B cell (primary cell): ENCODE measurements around the gene GSTA5. TPM values are rescaled to one million over a fixed set of nuclear protein-coding genes. Genes with fewer than 3 reads are reported as not detected.
"Not testable (repeated sequence)": the region's sequence is repeated elsewhere in the genome, so short reads cannot be mapped to it uniquely, and the experiment has no call there.

Source experiments
- ATAC-seq: fragments of 200-7000 bp; cut with Tn5 transposase; one replicate; pipeline ENCODE4 v1.10.0; 2021; ENCODE audit warnings: low read depth, mild to moderate bottlenecking, moderate number of reproducible peaks, moderate library complexity
- CTCF ChIA-PET: fragments of 350-600 bp; sonication (Branson Sonifier 250); formaldehyde crosslinking; loops from one replicate; lab custom pipeline; 2021; ENCODE audit warnings: antibody characterized with exemption, inconsistent platforms; lab: Charles Lee
- POLR2A ChIA-PET: fragments of 350-600 bp; sonication (Branson Sonifier 250); formaldehyde crosslinking; loops from one replicate; lab custom pipeline; 2021; ENCODE audit warnings: antibody characterized with exemption; lab: Charles Lee
- DNase-seq: peaks from one replicate; pipeline ENCODE4 v3.0.0; 2013
- H2AFZ ChIP-seq: 2 replicates; pipeline ENCODE4 v1.6.1; 2012; ENCODE audit warnings: mild to moderate bottlenecking, low read depth, low read length; ENCODE audit not compliant: insufficient read depth, poor library complexity, severe bottlenecking
- H3K27ac ChIP-seq, 2 donors: 1 replicate in 1 of 2; 2 replicates in 1 of 2; pipeline ENCODE4 v1.5.1; 2012 to 2013; ENCODE audit warnings: low read length in 2 of 2, mild to moderate bottlenecking in 2 of 2, moderate library complexity in 1 of 2
- H3K27me3 ChIP-seq, 4 experiments: fragments of 200-600 bp in 1 of 4; sonication (generic) in 1 of 4; replicated peaks in 1 of 4; 1 replicate in 2 of 4; 2 replicates in 2 of 4; pipeline versions ENCODE4 v1.6.1 to v1.7.0; 2013 to 2016; ENCODE audit warnings: low read length in 3 of 4, mild to moderate bottlenecking in 2 of 4, mixed read lengths in 1 of 4, moderate library complexity in 1 of 4; ENCODE audit not compliant: insufficient read depth in 4 of 4, control insufficient read depth in 3 of 4; ENCODE audit errors: control extremely low read depth in 1 of 4
- H3K36me3 ChIP-seq, 2 experiments: replicated peaks in 1 of 2; 1 replicate in 1 of 2; 2 replicates in 1 of 2; pipeline versions ENCODE4 v1.6.1 to v1.7.1; 2013; ENCODE audit warnings: low read length in 1 of 2; ENCODE audit not compliant: insufficient read depth in 2 of 2, control insufficient read depth in 1 of 2; ENCODE audit errors: control extremely low read depth in 1 of 2, extremely low read depth in 1 of 2
- H3K4me1 ChIP-seq, 2 donors: fragments of 200-600 bp in 1 of 2; sonication (generic) in 1 of 2; 1 replicate in 1 of 2; 2 replicates in 1 of 2; pipeline versions ENCODE4 v1.5.1 to v1.6.1; 2013 to 2017; ENCODE audit warnings: low read length in 2 of 2; ENCODE audit not compliant: control insufficient read depth in 2 of 2, insufficient read depth in 2 of 2
- H3K4me2 ChIP-seq: replicated peaks from 2 replicates; pipeline ENCODE3; 2012; ENCODE audit warnings: mild to moderate bottlenecking, low read depth, low read length; ENCODE audit not compliant: poor library complexity, severe bottlenecking
- H3K4me3 ChIP-seq, 5 experiments: fragments of 200-600 bp in 1 of 5; sonication (generic) in 1 of 5; 1 replicate in 3 of 5; 2 replicates in 2 of 5; pipeline versions ENCODE4 v1.5.1 to v1.7.0; 2011 to 2016; ENCODE audit warnings: low read length in 4 of 5, mild to moderate bottlenecking in 4 of 5, low read depth in 2 of 5, control low read depth in 1 of 5, moderate library complexity in 1 of 5; ENCODE audit not compliant: insufficient read depth in 1 of 5; ENCODE audit errors: control extremely low read depth in 1 of 5, extremely low read depth in 1 of 5
- H3K79me2 ChIP-seq: fragments of 200-600 bp; sonication (generic); one replicate; pipeline ENCODE4 v1.6.0; 2016; ENCODE audit warnings: low read length; ENCODE audit not compliant: control insufficient read depth, insufficient read depth
- H3K9ac ChIP-seq: fragments of 200-600 bp; sonication (generic); 2 replicates; pipeline ENCODE4 v1.6.1; 2017; ENCODE audit warnings: mild to moderate bottlenecking, low read length, moderate library complexity
- H3K9me3 ChIP-seq, 3 donors: one replicate each; pipeline versions ENCODE4 v1.6.1 to v1.7.1; 2013; ENCODE audit warnings: low read length in 2 of 3; ENCODE audit not compliant: control insufficient read depth in 2 of 3, insufficient read depth in 1 of 3; ENCODE audit errors: control extremely low read depth in 1 of 3
- H4K20me1 ChIP-seq: 2 replicates; pipeline ENCODE4 v1.6.0; 2012; ENCODE audit warnings: mild to moderate bottlenecking, low read length; ENCODE audit not compliant: insufficient read depth, control insufficient read depth, poor library complexity, severe bottlenecking
- H3K27ac Mint-ChIP-seq: one replicate; pipeline ENCODE4 v1.8.0; 2021; ENCODE audit warnings: mixed read lengths
- H3K27me3 Mint-ChIP-seq: one replicate; pipeline ENCODE4 v1.8.0; 2021; ENCODE audit warnings: mixed read lengths
- H3K4me1 Mint-ChIP-seq: one replicate; pipeline ENCODE4 v1.8.0; 2021; ENCODE audit warnings: mixed read lengths
- H3K4me3 Mint-ChIP-seq: one replicate; pipeline ENCODE4 v1.8.0; 2021; ENCODE audit warnings: mixed read lengths
- H3K9me3 Mint-ChIP-seq: one replicate; pipeline ENCODE4 v1.8.0; 2022; ENCODE audit warnings: mixed read lengths; ENCODE audit not compliant: insufficient read depth
- EZH2 ChIP-seq: IDR thresholded peaks from 2 replicates; pipeline ENCODE4 v1.6.1; 2012; ENCODE audit warnings: borderline replicate concordance, low read depth, mild to moderate bottlenecking, moderate library complexity, low read length; ENCODE audit not compliant: insufficient read depth, poor library complexity, severe bottlenecking
- WGBS: methylation state at CpG from one replicate; pipeline ENCODE4 v1.1.5; 2013; ENCODE audit warnings: missing lambda C conversion rate; ENCODE audit not compliant: insufficient coverage; 5-methylcytosine and 5-hydroxymethylcytosine counted together
- intact Hi-C: fragments of 100-400 bp; cut with micrococcal nuclease; formaldehyde crosslinking; loops from one replicate; pipeline ENCODE4 v1.10.0; 2022
- polyA plus RNA-seq: library from polyadenylated mRNA; depleted of rRNA; stranded (reverse); fragments of >200 nt; gene quantifications from 2 replicates; pipeline ENCODE4 v1.2.3, GENCODE V29; 2012
- total RNA-seq, 2 donors: library from RNA; stranded (reverse); fragments of 120-200 nt in 1 of 2; gene quantifications; 1 replicate in 1 of 2; 2 replicates in 1 of 2; pipeline versions ENCODE4 v1.2.3 to v1.2.4, GENCODE V29; 2013 to 2022
- TF ChIP-seq, protein P1 (sequence below): fragments of 200-600 bp; IDR thresholded peaks from one replicate; pipeline ENCODE4 v1.8.0; 2022; ENCODE audit warnings: antibody characterized with exemption, mild to moderate bottlenecking

The GSTA5 gene
- total and polyA plus RNA-seq, 2 donors (not counting 1 experiment from before 2014, with no cell fraction given) = not detected

- H3K4me3 Mint-ChIP-seq = no peak overlapping the region
- H3K27ac Mint-ChIP-seq = no peak overlapping the region
- Histone ChIP-seq H3K36me3 (no peaks in the 10 kb centered on the region), H2AFZ (no peak overlapping the region), H3K4me3 (no peak overlapping the region), H3K9ac (no peak overlapping the region), H3K9me3 (no peaks in the 10 kb centered on the region), H3K27me3 (peaks cover 0 to 6% (median 0%) of the 10 kb centered on the region in 4 experiments), H4K20me1 (no peaks in the 10 kb centered on the region), H3K79me2 (no peaks in the 10 kb centered on the region), H3K4me1 (no peaks in the 10 kb centered on the region), H3K4me2 (no peak overlapping the region), H3K27ac (no peak overlapping the region)
- CTCF ChIA-PET = no interaction called here
- intact Hi-C loops = no loop called here
- ATAC-seq (no peak), DNase-seq (no peak)
- H3K27me3 Mint-ChIP-seq = peaks cover 53% of the 10 kb centered on the region
- no peaks in the 10 kb centered on the region for H3K4me1 Mint-ChIP-seq
- POLR2A ChIA-PET = no interaction called here
- H3K9me3 Mint-ChIP-seq = no peaks in the 10 kb centered on the region
- TF ChIP-seq, protein P1, sequence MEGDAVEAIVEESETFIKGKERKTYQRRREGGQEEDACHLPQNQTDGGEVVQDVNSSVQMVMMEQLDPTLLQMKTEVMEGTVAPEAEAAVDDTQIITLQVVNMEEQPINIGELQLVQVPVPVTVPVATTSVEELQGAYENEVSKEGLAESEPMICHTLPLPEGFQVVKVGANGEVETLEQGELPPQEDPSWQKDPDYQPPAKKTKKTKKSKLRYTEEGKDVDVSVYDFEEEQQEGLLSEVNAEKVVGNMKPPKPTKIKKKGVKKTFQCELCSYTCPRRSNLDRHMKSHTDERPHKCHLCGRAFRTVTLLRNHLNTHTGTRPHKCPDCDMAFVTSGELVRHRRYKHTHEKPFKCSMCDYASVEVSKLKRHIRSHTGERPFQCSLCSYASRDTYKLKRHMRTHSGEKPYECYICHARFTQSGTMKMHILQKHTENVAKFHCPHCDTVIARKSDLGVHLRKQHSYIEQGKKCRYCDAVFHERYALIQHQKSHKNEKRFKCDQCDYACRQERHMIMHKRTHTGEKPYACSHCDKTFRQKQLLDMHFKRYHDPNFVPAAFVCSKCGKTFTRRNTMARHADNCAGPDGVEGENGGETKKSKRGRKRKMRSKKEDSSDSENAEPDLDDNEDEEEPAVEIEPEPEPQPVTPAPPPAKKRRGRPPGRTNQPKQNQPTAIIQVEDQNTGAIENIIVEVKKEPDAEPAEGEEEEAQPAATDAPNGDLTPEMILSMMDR = no peak
- TF ChIP-seq EZH2 = no peak
- 80% methylated on average over 4 of the region's 4 CpGs for WGBS
Measured at GRCh38 chr6:52858416-52858815, 17.8 kb upstream of the GSTA5 start.

DNA sequence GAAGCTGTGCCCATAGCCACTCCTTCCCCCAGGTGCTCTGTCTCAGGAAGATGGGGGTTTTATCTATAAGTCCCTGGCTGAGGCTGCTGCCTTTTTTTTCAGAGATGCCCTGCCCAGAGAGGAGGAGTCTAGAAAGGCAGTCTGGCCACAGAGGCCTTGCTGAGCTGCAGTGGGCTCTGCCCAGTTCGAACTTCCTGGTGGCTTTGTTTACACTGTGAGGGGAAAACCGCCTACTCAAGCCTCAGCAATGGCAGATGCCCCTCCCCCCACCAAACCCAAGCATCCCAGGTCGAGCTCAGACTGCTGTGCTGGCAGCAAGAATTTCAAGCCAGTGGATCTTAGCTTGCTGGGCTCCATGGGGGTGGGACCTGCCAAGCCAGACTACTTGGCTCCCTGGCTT is 15.5 kb upstream of the GSTA5 start:
- H3K4me1 Mint-ChIP-seq, intact Hi-C loops, H3K36me3 ChIP-seq, H3K79me2 ChIP-seq, POLR2A ChIA-PET, H3K4me3 Mint-ChIP-seq, DNase-seq, H4K20me1 ChIP-seq, H3K9me3 ChIP-seq, H3K27me3 ChIP-seq, H3K4me2 ChIP-seq, H3K27ac Mint-ChIP-seq, H3K9me3 Mint-ChIP-seq, H3K27ac ChIP-seq, H2AFZ ChIP-seq, H3K4me3 ChIP-seq, H3K9ac ChIP-seq, ATAC-seq, H3K4me1 ChIP-seq: not testable (repeated sequence)
- H3K27me3 Mint-ChIP-seq = peaks cover 49% of the 10 kb centered on the region
- CTCF ChIA-PET = interaction anchor here (0.6 kb wide), 1 partner anchor 129 kb away, joined by 5 read pairs; no protein-coding TSS in a partner anchor
- 27% methylated on average over 3 of the region's 3 CpGs for WGBS
